T-helper 1 cell treated with Interleukin-12 subunit alpha and Interleukin-12 subunit beta and Interleukin-4 antibody, amounts not matched to agents 30 ng/mL and 1 ng/mL, for 36 hours (primary cell): ENCODE measurements around the gene FBXO34. TPM values are rescaled to one million over a fixed set of nuclear protein-coding genes. Genes with fewer than 3 reads are reported as not detected.

Experiments used
- intact Hi-C: fragments of 100-400 bp; cut with micrococcal nuclease; formaldehyde crosslinking; loops from one replicate; pipeline ENCODE4 v1.15.1; 2024
- total RNA-seq: library from RNA; stranded (reverse); gene quantifications from 2 replicates; pipeline ENCODE4 v1.2.3, GENCODE V29; 2022

FBXO34 gene
- total RNA-seq, 1 donor from 2014 or later = 17.7 TPM

DNA sequence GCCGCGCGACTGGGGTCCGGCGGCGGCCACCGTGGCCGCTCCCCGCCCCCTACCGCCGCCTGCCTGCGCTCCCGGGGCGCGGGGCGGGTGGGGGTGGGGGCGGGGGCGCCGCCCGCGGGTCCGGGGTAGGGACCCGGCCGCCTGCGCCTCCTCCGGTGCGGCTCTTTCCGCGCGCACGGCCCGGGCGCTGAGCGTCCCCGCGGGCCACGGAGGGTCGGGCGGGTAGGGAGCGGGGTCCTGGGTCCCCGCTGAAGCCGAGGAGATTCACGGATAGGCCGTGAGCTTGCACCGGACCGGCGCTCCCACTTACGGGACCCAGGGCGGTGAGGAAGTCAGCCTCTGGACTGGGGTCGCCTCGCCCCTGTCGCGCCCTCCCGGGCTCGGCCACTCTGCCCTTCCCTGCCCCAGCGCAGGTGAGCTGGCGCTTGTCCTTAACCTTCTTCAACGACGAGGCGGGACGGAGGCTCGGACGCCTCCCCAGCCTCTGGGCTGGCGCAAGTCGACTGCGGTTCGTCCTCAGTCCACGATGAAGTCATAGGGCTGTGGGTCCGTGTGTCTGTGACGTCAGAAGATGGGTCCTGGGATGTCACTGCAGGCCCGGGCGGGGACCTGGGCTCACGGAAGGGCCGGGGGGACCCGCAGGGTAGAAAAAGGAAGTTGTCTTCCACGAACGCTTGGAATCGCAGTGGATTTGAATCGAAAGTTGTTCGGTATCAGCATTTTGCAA lies 514 bp downstream of the FBXO34 start:
- intact Hi-C loops = loop anchor here (1.0 to 10.0 kb wide), 22 partner anchors 26 to 1997 kb away; partner anchors contain the start of genes AP5M1, ATG14, CDKN3 and DLGAP5

DNA sequence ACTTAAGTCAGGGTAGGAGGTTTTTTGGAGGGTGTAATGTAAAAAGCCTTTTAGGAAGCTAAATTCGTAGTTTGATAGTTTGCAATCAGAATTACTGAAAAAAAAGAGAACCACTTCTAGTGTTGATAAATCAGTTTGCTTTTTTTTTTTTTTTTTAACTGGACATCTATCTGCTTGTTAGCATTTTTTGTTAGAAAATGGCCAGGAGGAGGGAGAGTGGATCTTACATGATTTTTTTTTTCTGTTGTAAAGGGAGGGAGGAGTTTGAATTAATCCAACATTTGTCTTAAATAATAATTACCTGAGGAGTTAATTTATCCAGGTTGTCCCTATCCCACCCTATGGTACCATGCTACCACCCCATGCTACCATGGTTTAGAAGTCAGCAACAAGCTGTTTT lies 1.2 kb downstream of the FBXO34 start:
- intact Hi-C loops = loop anchor here (5.0 to 10.0 kb wide), 4 partner anchors 170 to 875 kb away; partner anchors contain the start of genes CDKN3 and GCH1

DNA sequence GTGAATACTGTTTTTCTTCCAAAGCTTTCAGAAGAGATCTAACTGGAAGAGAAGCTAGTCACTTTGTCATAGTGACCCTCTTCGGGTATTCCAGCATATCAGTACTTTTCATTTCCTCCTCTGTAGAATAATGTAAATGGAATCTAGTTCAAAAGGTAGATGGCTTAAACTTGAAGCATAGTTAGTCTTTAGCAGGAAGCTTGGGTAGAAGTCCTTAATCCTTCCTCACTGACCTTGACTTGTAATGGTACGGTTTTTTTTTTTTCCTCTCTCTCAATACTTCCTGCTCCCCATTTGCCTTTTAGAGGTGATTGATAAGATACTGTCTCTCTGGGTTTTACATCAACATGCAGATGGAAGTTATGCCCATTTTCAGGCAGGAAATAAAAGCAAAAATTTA lies 1.7 kb downstream of the FBXO34 start:
- intact Hi-C loops = loop anchor here (5.0 to 10.0 kb wide), 4 partner anchors 171 to 876 kb away; partner anchors contain the start of genes CDKN3 and GCH1

DNA sequence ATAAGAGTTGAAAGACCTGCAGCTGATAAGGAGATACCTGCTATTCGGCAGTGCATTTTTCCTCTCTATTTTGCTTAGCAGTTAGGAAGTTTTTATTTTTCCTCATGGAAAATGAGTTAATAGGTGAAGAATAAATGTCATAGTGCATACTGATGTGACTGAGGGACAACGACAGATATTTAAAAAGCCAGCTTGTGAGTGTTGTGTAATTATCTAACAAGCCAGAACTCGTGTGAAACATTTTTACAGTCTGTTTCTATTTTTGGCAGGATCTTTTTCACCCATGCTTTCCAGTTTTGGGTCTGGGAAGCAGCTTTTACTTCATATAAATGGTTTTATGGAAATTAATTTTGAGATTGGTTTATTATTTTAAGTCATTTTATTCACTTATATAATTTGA lies 2.9 kb downstream of the FBXO34 start:
- intact Hi-C loops = loop anchor here (5.0 to 10.0 kb wide), 4 partner anchors 172 to 877 kb away; partner anchors contain the start of genes CDKN3 and GCH1

DNA sequence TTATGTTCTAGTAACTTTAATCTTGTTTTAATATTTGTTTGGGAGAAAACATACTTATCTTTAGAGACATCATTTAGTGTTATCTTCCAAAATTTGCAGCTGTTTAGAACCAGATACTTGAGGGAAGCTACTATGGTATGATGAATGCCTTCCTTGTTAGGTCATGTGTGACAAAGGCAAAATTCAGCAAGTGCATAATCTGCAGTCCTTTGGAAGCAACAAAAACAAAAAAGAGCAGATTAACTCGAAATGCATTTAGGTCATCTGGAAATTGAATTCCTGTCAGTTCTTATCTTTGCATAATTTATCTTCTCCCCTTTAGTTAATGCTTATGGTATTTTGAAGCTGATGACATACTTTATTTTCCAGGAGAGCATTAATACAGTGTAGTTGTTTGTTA lies 3.5 kb downstream of the FBXO34 start:
- intact Hi-C loops = loop anchor here (5.0 to 10.0 kb wide), 4 partner anchors 172 to 877 kb away; partner anchors contain the start of genes CDKN3 and GCH1

DNA sequence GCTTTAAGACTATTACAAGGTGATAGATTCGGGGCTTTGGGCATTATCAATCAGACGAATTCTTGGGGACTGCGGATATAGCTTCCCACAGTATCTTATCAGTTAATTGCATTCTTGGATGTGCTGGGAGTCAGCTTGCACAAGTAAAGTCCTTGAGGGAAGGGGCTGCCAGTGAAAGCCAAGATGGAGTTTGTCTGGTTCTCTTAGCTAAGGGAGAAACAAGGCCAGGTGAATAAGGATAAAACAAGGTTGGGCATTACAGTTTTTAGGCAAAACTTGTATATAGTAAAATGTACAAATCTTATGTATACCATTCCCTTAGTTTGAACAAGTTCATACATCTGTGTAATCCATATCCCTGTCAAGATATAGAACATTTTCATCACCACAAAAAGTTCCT lies 5.5 kb downstream of the FBXO34 start:
- intact Hi-C loops = loop anchor here (10.0 kb wide), 2 partner anchors 372 to 528 kb away; partner anchors contain the start of gene GCH1

DNA sequence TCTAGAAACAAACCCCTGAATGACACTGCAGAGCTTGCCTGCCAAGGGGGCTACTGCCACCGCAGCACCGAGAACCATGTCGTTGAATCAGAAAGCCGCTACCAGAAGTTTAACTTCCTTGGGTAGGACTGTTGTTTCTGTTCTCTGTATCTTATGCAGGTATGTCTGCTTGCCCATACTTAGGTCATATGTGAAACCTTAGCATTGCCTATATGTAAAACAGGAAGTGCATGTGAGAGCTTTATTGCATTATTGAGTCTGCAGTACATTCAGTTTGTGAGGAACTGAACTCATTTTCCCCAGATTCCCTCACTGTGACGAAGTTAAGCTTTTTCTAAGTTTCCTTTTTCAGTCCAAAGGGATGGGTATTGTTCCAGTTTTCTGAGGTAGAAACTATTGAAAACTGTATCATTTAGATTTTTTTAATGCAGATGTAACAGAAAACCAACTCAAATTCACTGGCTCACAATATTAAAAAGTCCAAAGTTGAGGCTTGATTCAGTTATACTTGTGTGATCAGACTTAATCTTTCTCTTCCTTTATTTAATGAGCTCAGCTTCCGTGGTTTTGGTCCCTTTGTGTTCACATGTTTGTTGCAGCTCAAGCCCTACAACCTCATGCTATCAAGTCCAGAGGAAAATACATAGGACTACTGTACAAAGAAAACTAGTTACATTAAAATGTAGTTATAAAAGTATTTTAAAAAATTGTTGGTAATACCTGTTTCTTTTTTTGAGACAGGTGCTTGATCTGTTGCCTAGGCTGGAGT lies 6.9 kb downstream of the FBXO34 start:
- intact Hi-C loops = loop anchor here (10.0 kb wide), 2 partner anchors 373 to 527 kb away; partner anchors contain the start of gene GCH1

DNA sequence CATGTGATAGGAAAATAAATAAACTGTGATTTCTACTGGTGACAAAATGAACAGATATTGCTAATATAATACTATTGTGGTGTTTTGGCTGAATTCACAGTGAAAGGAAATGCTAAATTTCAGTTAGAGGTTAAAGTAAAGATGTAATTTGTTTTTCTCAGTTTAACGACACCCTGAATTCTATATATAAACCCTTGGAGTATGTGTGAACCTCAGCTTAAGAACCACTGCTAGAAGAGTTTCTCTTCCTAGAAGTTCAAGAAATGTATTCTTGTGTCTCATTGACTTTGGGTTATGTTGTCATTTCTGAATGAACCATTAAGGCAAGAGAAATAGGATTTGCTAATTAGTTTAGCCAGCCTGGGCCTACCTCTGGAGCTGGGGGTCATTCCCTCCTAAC lies 8.2 kb downstream of the FBXO34 start:
- intact Hi-C loops = loop anchor here (10.0 kb wide), 2 partner anchors 375 to 525 kb away; partner anchors contain the start of gene GCH1

DNA sequence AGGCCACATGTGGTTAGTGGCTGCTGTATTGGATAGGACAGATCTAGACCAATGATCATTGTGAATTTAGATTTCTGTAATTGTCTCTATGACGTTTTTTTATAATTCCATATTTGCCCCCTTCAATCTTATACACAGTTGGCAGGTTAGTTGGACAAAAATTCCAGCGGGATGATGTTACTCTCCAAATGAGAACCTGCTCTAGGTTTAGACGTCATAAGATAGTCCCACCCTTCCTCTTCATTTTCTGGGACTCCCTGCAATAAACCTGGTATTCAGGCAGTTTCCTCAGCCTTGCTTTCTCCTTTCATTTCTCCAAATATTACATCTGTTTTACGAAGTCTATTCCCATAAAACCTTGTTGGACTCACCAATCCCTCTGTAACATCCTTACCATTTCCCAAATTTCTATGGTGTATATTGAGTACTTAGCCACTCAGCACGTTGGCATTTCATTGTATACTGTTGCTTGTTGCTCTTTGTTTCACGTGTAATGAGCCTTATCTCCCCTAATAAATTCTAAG lies 10.2 kb downstream of the FBXO34 start:
- intact Hi-C loops = no loop called here

DNA sequence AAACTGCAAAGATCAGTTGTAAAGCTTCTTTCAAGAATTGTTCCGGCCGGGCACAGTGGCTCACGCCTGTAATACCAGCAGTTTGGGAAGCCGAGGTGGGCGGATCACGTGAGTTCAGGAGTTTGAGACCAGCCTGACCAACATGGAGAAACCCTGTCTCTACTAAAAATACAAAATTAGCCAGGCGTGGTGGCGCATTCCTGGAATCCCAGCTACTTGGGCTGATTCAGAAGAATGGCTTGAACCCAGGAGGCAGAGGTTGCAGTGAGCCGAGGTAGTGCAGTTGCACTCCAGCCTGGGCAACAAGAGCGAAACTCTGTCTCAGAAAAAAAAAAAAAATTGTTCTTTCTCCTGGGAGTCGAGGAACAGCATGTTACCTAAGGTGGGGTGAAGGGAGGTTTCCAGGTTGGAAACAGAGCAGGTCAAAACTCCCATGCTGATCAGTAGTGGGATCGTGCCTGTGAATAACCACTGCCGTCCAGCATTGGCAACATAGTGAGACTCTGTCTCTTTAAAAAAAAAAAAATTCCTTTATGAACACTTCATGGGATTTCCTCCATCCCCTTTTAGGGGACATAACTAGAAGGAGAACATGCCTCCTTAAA lies 13.9 kb downstream of the FBXO34 start:
- intact Hi-C loops = no loop called here

DNA sequence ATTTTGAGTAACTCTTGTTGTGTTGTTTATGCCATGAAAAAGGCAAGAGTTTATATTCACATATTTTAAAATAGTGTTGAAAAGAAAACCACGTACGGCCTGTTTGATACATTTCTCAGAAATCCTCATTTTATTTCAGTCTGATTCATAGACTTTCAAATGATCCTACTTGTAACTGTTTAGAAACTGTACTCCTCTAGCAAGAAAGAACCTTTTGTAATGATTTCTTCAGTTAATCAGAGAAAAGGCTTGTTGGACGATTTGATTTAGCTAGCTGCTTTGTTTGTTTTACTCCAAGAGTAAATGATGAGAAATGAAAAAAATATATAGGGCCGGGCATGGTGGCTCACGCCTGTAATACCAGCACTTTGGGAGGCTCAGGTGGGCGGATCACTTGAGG lies 17.2 kb downstream of the FBXO34 start:
- intact Hi-C loops = no loop called here

DNA sequence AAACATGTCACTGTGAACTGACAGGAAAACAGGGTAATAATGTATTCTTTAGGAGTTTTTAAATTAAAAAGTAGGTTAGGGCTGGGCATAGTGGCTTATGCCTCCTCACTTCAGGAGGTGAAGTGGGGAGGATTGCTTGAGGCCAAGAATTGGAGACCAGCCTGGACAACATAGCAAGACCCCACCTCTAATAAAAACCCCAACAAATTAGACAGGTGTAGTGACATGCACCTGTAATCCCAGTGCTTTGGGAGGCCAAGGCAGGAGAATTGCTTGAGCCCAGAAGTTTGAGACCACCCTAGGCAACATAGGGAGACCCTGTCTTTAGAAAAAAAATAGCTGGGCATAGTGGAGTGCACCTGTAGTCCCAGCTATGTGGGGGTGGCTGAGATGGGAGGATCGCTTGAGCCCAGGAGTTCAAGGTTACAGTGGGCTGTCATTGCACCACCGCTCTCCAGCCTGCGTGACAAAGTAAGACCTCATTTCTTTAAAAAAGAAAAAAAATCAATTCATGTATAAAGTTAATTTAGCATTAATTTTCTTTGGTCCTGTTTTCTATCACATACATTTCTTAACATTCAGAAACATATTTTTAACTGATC lies 20.4 kb downstream of the FBXO34 start:
- intact Hi-C loops = no loop called here

DNA sequence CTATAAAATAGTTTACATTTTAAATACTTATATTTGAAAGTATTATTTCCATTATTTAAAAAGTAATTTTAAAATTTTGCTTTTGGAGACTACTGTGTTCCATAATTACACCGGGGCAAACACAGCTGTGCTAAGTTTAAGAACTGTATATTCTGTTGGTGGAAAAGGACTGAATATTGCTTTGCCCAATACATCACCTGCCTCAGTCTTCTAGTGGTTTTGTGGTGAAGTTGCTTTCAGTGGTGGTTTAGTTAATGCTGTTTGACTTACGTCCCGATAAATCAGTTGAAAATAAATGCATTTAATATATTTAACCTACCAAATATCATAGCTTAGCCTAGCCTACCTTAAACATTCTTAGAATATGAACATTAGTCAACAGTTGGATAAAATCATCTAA lies 23.4 kb downstream of the FBXO34 start:
- intact Hi-C loops = no loop called here

DNA sequence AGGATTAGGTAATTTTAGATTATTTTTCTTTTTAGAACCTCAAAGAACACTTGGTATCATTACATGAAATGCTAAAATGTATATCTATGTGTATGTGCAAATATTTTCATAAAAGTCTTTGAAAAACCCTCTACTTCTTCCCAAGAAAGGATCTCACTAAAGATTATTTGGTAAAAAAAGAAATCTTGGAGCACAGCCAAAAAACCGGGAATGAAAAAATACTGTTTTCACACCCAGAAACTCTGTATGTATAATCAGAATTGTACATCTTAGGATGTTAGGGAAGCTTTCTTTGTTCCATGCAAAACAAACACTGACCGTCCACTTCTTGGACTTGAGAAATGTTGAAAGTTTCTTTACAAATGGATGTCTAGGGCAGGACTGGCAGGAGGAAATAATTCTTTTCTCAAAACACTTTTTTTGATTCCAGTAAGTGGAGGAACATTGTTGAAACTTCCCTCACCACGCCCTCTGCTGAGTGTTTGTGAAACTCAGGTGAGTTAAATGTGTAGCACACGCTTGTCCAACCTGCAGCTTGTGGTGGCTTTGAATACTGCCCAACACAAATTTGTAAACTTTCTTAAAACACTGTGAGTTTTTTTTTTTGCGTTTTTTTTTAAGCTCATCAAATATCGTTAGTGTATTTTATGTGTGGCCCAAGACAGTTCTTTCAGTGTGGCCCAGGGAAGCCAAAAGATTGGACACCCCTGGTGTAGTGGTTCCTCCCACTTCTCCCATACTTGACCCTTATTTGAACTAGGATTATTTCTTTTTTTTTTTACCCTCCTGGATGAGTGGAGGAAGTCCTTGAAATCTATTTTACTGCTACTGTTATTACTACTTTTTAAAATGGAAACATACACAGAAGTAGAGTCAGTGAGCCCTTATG lies 26.6 kb downstream of the FBXO34 start:
- intact Hi-C loops = loop anchor here (1.0 kb wide), 1 partner anchor 27 kb away; the partner anchor contains the start of gene FBXO34

DNA sequence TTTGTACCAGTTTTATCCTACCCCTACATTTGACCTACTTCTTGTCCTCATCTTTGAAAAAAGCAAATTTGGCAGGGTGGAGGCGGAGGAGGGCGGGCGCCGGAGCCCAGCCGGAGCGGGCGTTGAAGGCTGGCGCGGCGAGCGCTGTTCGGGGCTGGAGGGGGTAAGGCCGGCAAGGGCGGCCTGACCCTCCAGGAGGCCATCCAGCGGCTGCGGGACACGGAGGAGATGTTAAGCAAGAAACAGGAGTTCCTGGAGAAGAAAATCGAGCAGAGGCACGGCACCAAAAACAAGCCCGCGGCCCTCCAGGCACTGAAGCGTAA lies 27.2 kb downstream of the FBXO34 start:
- intact Hi-C loops = loop anchor here (1.0 kb wide), 1 partner anchor 27 kb away; the partner anchor contains the start of gene FBXO34

DNA sequence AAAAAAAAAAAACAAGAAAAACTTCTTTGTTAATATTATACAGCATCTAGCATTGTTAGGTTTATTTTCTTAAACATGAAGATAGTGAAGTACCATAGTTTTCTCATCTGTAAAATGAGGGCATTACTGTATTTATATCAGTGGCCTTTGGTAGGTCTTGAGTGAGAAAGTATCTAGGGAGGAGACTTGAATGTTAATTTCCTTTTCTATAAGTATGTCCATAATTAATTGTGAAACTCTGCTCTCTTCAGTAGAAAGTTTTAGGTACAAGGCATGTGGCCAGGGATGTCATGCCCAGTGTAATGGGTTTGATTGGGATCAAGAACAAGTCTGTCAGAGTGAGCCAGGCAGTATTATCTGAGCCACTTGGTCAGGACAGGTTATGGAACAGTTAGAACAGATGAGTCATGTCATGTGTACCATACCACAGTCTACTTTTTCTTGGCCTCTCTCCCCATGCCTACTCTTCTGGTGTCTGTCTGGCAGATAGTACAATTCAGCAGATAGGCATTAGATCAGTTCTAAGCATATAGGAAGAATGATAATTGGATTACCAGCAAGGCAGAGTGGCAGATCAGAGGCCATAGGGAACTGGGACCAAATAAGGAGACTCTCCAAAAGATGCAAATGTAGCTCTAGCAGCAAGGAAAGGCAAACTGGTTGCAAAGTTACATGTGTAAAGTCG lies 30.4 kb downstream of the FBXO34 start:
- intact Hi-C loops = no loop called here

DNA sequence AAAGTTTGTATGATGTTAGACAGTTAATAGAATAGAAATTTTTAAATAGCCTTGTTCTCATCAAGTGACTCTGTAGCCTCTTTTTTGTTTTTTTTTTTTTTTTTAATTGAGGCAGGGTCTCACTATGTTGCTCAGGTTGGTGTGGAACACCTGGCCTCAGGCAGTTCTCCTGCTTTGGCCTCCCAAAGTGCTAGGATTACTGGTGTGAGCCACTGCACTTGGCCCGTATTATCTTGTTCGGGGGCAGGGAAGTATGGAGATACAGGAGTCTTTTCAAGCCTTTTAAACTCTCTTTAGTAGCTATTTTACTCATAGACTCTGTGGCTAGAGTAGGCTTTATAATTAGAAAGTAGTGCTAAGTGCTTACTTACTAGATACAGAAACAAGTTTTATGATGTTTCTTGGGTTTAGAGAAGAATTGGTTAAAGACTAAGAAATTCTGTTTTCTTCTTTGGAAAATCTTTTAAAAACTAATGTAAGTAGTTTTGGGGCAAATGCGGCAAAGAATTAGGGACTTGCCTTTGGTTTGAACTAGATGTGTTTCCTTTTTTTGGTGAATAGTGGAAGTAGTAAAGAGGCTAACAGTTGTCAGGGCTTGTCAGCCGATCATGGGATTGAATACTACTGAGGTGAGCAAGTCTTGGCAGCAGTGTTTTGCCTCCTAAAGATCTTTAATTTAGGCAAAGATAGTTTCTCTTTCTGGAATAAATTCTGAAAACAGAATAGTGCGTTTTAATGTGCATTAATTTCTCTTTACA lies 31.3 kb downstream of the FBXO34 start:
- intact Hi-C loops = no loop called here

DNA sequence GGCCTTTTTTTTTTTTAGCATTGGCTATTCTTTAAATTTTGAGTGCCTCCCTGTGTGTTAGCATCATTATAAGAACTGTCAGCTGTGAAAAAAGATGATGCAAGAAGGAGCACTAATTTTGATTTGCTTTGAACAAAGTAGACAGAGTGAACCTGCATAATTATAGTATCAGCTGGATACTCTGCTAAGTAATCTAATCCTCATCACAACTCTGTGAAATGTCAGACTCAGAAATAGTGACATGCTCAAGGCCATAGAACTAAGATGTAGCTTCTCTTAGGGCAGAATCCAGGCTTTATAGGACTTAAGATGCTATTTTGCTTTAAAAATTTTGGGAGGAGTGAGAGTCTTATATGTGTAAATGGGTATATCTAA lies 31.9 kb downstream of the FBXO34 start:
- intact Hi-C loops = no loop called here

DNA sequence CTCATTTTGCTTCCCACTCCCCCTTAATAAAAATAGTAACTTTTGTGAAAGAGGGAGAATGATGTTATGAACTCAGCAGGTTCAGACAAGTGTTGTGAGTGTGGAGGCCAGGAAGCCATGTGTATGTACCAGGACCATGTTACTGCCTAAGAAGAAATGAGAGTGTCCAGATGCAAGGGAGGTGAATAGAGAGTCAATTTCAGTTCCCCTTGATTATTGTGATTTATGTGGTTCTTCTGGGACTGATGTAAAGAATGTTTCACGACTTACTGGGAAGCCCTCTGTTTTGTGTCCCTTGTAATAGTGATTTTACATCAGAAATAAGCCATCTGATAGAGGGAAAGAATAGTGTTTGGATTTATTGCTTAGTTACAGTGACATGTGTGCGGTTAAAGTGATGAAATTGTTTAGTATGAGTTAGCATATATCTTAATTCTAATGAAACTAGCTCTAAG lies 32.5 kb downstream of the FBXO34 start:
- intact Hi-C loops = no loop called here
